Measurements from ENCODE around the gene SH3BP5.

GRCh38 chr3:15266510-15267376 lies 65.6 kb downstream of the SH3BP5 start:
- TF ChIP-seq CTCF (IDR thresholded peaks at IDR 0.05) (no peak), EZH2 (IDR thresholded peaks at IDR 0.05; ENCODE audit: borderline replicate concordance, insufficient read depth, low read depth, low read length, poor library complexity, severe bottlenecking) (no peak)

Measured in B cell (primary cell).